GM18502 (cell line): ENCODE results near the gene PRXL2C.
A peak's percentile ranks its signal among the peaks of the same experiment; 100 is the strongest.
"Not testable (repeated sequence)": the region's sequence is repeated elsewhere in the genome, so short reads cannot be mapped to it uniquely, and the experiment has no call there.

Experiments
- ATAC-seq: cut with Tn5 transposase; IDR thresholded peaks from one replicate; pipeline ENCODE4 v1.9.1; 2021; ENCODE audit warnings: mild to moderate bottlenecking; ENCODE audit not compliant: unreplicated experiment, poor library complexity

PRXL2C gene

GRCh38 chr9:96651626-96652025 is 3.5 kb downstream of the PRXL2C start:
- ATAC-seq = no peak

DNA sequence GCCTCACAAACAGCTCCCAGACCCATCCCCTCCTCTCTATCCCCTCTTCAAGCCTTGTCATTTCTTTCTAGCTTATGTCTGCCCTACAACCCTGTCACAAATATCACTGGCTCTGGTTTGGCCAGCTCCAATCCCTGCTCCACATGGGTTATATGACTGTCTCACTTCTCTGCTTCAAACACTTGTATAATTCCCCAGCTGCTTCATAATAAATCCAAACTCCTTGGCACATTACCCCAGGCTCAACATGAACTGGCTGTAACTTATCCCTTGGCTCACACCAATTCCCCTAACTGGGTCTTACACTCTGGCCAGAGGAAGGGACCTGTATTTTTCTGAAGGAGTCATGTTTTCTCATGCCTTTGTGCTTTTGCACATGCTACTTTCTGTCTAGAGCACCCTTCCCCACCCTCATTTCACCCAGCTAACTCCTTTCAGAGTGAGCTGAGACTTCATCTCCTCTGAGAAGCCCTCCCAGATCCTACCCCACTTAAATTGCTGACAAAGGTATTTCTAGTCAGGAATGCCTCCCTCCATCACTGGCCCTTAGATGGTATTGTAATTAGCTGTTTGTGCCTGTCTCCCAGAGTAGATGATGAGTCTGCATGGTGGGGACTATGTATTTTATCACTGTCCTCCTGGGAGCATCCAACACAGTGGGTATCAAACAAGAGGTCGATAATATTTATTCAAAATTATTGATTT is 5.3 kb downstream of the PRXL2C start:
- ATAC-seq = no peak

- ATAC-seq = no peak
Observed at GRCh38 chr9:96646081-96646991, 8.8 kb downstream of the PRXL2C start.

- ATAC-seq = no peak
Observed at GRCh38 chr9:96644137-96644536, 11.0 kb downstream of the PRXL2C start.

DNA sequence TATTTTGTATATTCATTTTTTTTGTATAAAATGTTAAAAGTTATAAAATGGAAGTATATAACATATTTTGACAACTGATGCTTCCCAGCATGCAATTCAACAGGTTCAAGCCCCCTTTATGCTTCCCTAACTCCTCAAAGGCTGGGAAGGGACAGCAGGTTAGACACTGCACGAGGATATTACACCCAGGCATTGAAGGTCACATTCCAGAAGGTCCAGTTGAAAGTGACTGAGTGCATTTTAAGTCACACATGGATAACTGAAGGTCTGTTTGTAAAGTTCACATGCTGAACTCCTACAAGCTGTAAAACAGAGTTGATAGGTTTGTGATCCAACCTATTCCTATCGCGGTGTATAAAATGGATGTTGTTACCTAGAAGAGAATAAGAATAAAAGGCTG is 13.6 kb downstream of the PRXL2C start:
- no peak for ATAC-seq

- ATAC-seq = no peak
Observed at GRCh38 chr9:96638606-96639364, 16.3 kb downstream of the PRXL2C start.

- ATAC-seq = no peak
Observed at GRCh38 chr9:96636368-96636767, 18.7 kb downstream of the PRXL2C start.

DNA sequence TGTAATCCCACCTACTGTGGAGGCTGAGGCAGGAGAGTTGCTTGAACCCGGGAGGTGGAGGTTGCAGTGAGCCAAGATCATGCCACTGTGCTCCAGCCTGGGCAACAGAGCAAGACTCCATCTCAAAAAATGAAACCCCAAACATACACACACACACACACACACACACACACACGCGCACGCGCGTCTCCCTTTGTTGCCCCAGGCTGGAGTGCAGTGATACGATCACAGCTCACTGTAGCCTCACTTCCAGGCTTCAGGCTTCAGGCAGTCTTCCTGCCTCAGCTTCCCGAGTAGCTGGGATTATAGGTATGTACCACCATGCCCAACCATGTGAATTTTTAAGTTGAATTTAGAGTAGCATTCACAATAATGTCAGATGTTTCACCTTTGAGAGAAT is 21.5 kb downstream of the PRXL2C start:
- ATAC-seq = not testable (repeated sequence)

DNA sequence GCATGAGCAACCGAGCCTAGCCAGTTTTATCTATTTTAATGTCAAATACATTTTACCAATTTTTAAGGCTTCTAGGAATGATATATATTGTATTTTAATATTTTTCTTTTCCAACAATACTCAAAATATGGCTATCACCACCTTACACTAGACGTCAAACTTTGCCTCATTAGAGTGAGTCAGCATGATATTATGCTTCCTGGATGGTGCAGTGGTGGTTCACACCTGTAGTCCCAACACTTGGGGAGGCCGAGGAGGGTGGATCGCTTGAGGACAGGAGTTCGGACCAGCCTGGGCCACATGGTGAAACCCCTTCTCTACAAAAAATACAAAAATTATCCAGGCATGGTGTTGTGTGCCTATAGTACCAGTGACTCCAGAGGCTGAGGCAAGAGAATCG is 28.2 kb downstream of the PRXL2C start:
- no peak for ATAC-seq

DNA sequence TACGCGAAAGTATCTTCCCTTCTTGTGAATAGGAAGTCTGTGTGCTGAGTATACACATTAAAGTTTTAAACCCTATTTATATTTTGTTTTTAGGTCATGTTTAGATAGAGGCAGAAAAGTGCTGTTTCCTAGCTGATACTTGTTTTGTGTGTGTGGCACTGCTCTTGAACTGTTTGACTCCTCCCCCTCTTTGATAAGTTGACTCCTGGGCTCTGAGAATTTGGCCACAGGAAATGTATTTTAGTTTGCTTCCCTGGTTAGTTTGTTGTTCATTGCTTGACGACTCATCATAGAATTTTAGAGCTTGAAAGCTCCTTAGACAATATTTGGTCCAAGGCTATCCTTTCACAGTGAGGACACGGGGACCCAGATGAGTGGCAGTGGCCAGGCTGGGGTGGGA is 33.5 kb downstream of the PRXL2C start:
- no peak for ATAC-seq

GRCh38 chr9:96620832-96621269 is 34.3 kb downstream of the PRXL2C start:
- ATAC-seq = no peak

- ATAC-seq = no peak
Observed at GRCh38 chr9:96620181-96620514, 35.0 kb downstream of the PRXL2C start.

DNA sequence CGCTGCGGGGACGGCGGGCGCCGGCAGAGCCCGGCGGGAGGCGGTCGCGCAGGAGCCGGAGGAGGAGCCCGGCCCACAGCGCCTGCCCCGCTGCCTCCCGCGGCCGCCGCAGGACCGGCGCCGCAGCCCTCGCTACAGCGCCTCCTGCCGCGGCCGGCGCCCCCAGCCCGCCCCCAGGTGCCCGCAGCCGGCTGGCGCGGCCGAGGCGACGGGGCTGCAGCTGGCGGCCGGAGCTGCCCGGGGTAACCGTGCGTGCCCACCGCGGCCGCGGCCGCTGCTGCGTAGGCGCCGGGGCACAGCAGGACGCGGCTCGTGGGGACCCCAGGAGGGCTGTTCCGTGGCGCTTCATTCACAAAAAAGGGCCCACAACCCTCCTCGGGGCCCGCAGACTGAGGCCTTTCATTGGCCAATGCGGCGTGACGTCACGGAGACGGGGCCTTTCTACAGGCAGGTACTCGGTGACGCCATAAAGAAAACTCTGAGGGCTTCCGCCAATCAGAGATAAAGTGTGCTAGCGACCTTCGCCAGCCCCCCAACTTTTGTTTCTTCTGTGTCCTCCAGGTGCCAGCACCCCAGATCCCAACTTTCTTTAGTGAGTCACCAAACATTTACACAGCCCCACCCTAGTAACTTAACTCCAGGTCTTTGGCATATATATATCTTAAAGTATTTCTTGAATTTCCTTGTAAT is 35.5 kb downstream of the PRXL2C start, which contains the start of gene CDC14B:
CDC14B (minus strand) TSS at position 353 of the 690 bp plus-strand sequence. CDS start 465 bp downstream, outside the sequence.
- peak; percentile 78 for ATAC-seq

DNA sequence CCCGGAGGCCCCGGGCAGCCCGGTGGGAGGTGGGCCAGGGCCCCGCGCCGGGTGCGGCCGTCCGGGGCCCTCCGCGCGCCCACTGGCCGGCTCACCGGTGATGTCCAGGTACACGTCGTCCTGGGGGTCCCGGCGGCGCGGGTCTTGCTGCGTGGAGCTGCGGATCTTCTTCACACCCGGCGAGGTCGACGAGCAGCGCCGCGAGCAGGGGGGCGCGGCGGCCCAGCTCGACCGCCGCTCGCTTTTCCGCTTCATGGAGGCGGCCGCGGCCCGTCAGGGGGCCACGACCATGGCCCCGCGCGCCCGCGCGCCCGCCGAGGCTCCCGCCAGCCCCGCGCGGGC is 36.0 kb downstream of the PRXL2C start:
- ATAC-seq = peak; percentile 12

- ATAC-seq = no peak
Observed at GRCh38 chr9:96618209-96619123, 36.7 kb downstream of the PRXL2C start.

DNA sequence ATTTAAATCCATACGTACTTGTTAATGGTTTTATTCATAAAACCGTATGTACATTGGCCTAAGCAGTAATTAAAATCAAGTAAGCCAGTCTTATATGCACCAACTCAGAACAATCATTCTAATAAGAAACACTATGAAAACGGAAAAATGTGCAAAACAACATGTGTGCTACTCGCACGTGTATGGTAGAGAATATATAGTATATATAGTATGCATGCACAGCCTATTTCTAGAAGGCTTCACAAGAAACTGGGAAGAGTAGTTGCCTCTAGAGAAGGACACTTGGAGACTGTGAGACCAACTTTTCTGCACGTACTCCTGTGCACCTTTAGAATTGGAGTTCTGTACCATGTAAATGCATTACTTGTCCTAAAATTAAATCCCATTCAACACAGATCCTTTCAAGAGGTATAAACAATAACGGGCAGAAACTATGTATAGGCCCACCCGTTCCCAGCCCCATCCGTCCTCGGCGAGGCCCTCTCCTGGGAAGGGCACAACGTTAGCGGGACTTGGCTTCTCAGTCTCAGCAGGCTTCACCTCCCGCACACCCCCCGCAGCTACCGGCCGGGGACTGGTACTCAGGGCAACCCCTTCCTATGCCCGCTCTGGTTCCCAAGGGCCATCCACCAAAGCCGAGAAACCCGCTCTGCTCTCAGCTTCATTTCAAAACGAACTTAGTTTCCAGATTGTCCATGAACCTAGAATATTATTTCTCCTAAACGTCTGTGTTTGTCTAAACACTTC is 37.5 kb downstream of the PRXL2C start:
- no peak for ATAC-seq

- no peak for ATAC-seq
Observed at GRCh38 chr9:96616817-96617438, 38.2 kb downstream of the PRXL2C start.

DNA sequence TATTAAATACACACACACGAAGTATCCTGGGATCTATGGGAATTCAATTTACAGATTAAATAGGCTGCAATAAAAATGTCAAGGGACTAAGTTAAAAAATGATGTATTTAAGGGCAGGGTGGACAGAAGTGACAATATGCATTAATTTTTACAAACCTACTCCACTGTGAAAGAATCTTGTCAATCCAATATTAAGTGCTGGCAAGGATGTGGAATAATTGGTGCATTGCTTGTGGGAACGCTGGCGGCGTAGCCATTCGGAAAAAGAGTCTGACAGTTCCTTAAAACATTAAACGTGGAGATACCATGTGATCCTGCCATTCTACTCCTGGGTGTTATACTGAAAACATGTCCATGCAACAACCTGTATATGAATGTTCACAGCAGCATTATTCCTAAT is 39.7 kb downstream of the PRXL2C start:
- no peak for ATAC-seq
